Activated B cell treated with CpG ODN at 0.5 μM for 24 hours (primary cell): ENCODE data around the gene FSD2. TPM values are rescaled to one million over a fixed set of nuclear protein-coding genes. Genes with fewer than 3 reads are reported as not detected.
A peak's percentile ranks its signal among the peaks of the same experiment; 100 is the strongest.

Source experiments
- ATAC-seq: fragments of 200-7000 bp; cut with Tn5 transposase; one replicate; pipeline ENCODE4 v1.10.0; 2021; ENCODE audit warnings: low read depth, mild to moderate bottlenecking, moderate library complexity
- CTCF ChIA-PET: fragments of 350-600 bp; sonication (Branson Sonifier 250); formaldehyde crosslinking; loops from one replicate; lab custom pipeline; 2021; ENCODE audit warnings: antibody characterized with exemption; lab: Charles Lee
- POLR2A ChIA-PET: fragments of 350-600 bp; sonication (Branson Sonifier 250); formaldehyde crosslinking; loops from one replicate; lab custom pipeline; 2021; ENCODE audit warnings: antibody characterized with exemption; lab: Charles Lee
- DNase-seq: peaks from one replicate; pipeline ENCODE4 v3.0.0; 2022
- H3K27ac Mint-ChIP-seq: one replicate; pipeline ENCODE4 v1.8.0; 2020; ENCODE audit warnings: mixed read lengths
- H3K27me3 Mint-ChIP-seq: one replicate; pipeline ENCODE4 v1.8.0; 2021; ENCODE audit warnings: mixed read lengths
- H3K36me3 Mint-ChIP-seq: one replicate; pipeline ENCODE4 v1.8.0; 2021; ENCODE audit warnings: low read depth, mixed read lengths
- H3K4me1 Mint-ChIP-seq: one replicate; pipeline ENCODE4 v1.8.0; 2021; ENCODE audit warnings: mixed read lengths
- H3K4me3 Mint-ChIP-seq: one replicate; pipeline ENCODE4 v1.8.0; 2020; ENCODE audit warnings: mild to moderate bottlenecking, mixed read lengths
- H3K9me3 Mint-ChIP-seq: one replicate; pipeline ENCODE4 v1.8.0; 2020; ENCODE audit warnings: mixed read lengths
- CTCF ChIP-seq: fragments of 200-600 bp; IDR thresholded peaks from one replicate; pipeline ENCODE4 v1.8.0; 2022; ENCODE audit warnings: antibody characterized with exemption, mild to moderate bottlenecking
- intact Hi-C: fragments of 100-400 bp; cut with micrococcal nuclease; formaldehyde crosslinking; loops from one replicate; pipeline ENCODE4 v1.15.1; 2024
- total RNA-seq: library from RNA; stranded (reverse); gene quantifications from 2 replicates; pipeline ENCODE4 v1.2.3, GENCODE V29; 2022

The FSD2 gene
- total RNA-seq, 1 donor from 2014 or later = not detected

- H3K27ac Mint-ChIP-seq = no peak overlapping the region
- CTCF ChIA-PET = interaction anchor here (2.9 kb wide), 1 partner anchor 14 kb away, joined by 7 read pairs; no protein-coding TSS in a partner anchor
- DNase-seq = no peak
- no peaks in the 10 kb centered on the region for H3K9me3 Mint-ChIP-seq
- intact Hi-C loops = no loop called here
- H3K27me3 Mint-ChIP-seq = no peaks in the 10 kb centered on the region
- peaks cover 37% of the 10 kb centered on the region for H3K4me1 Mint-ChIP-seq
- H3K36me3 Mint-ChIP-seq = no peaks in the 10 kb centered on the region
- no peak overlapping the region for H3K4me3 Mint-ChIP-seq
- POLR2A ChIA-PET = no interaction called here
- TF ChIP-seq CTCF = no peak
- ATAC-seq = no peak
Observed at GRCh38 chr15:82846621-82847020, 40.8 kb upstream of the FSD2 start.

GRCh38 chr15:82845686-82846085, 39.8 kb upstream of the FSD2 start:
- H3K36me3 Mint-ChIP-seq = no peaks in the 10 kb centered on the region
- no peak overlapping the region for H3K4me3 Mint-ChIP-seq
- CTCF ChIA-PET = interaction anchor here (1.7 to 2.9 kb wide), 2 partner anchors 13 to 166 kb away, joined by 5 to 7 read pairs; partner anchors contain the start of gene C15orf40
- H3K27ac Mint-ChIP-seq = peak overlapping the region; percentile 44
- no peak for TF ChIP-seq CTCF
- DNase-seq = no peak
- H3K4me1 Mint-ChIP-seq = peaks cover 38% of the 10 kb centered on the region
- ATAC-seq = no peak
- H3K9me3 Mint-ChIP-seq = no peaks in the 10 kb centered on the region
- POLR2A ChIA-PET = interaction anchor here (0.6 to 1.7 kb wide), 8 partner anchors 10 to 305 kb away, joined by 3 to 10 read pairs (median 6); partner anchors contain the start of genes BTBD1 and RPS17
- no peaks in the 10 kb centered on the region for H3K27me3 Mint-ChIP-seq
- intact Hi-C loops = loop anchor here (2.0 kb wide), 1 partner anchor 305 kb away; the partner anchor contains the start of gene RPS17

GRCh38 chr15:82843566-82843965, 37.7 kb upstream of the FSD2 start:
- H3K36me3 Mint-ChIP-seq = peaks cover 2% of the 10 kb centered on the region
- no peaks in the 10 kb centered on the region for H3K9me3 Mint-ChIP-seq
- peaks cover 31% of the 10 kb centered on the region for H3K4me1 Mint-ChIP-seq
- CTCF ChIA-PET = no interaction called here
- DNase-seq (no peak), ATAC-seq (no peak)
- H3K27ac Mint-ChIP-seq = peak overlapping the region; percentile 53
- TF ChIP-seq CTCF = no peak
- POLR2A ChIA-PET = interaction anchor here (0.8 to 2.1 kb wide), 3 partner anchors 33 to 146 kb away, joined by 5 to 12 read pairs (median 12); partner anchors contain the start of gene RAMAC
- H3K27me3 Mint-ChIP-seq = no peaks in the 10 kb centered on the region
- intact Hi-C loops = loop anchor here (1.0 kb wide), 1 partner anchor 13 kb away; no protein-coding TSS in a partner anchor
- peak overlapping the region; percentile 28 for H3K4me3 Mint-ChIP-seq

GRCh38 chr15:82840166-82840565, 34.3 kb upstream of the FSD2 start:
- ATAC-seq = no peak
- POLR2A ChIA-PET = no interaction called here
- intact Hi-C loops = no loop called here
- Mint-ChIP-seq H3K27ac (no peak overlapping the region), H3K36me3 (peaks cover 33% of the 10 kb centered on the region), H3K27me3 (no peaks in the 10 kb centered on the region), H3K4me1 (peaks cover 22% of the 10 kb centered on the region), H3K4me3 (no peak overlapping the region), H3K9me3 (peaks cover 2% of the 10 kb centered on the region)
- CTCF ChIA-PET = no interaction called here
- no peak for TF ChIP-seq CTCF
- DNase-seq = no peak

GRCh38 chr15:82839136-82839535, 33.3 kb upstream of the FSD2 start:
- ATAC-seq (no peak), DNase-seq (no peak)
- Mint-ChIP-seq H3K27ac (no peak overlapping the region), H3K4me3 (no peak overlapping the region), H3K9me3 (peaks cover 2% of the 10 kb centered on the region), H3K4me1 (peaks cover 15% of the 10 kb centered on the region), H3K27me3 (no peaks in the 10 kb centered on the region), H3K36me3 (peaks cover 40% of the 10 kb centered on the region)
- ChIA-PET CTCF (no interaction called here), POLR2A (no interaction called here)
- no peak for TF ChIP-seq CTCF
- intact Hi-C loops = no loop called here
